ENCODE data around the gene ANK3.

Gene ANK3

GRCh38 chr10:60009710-60010383 is 379.8 kb downstream of the ANK3 start:
- TF ChIP-seq CTCF (IDR thresholded peaks at IDR 0.05): no peak

GRCh38 chr10:60009276-60009675 is 380.4 kb downstream of the ANK3 start:
- no peak for TF ChIP-seq CTCF (IDR thresholded peaks at IDR 0.05)

GRCh38 chr10:60008816-60009215 is 380.9 kb downstream of the ANK3 start:
- no peak; the same call in 1 of the 2 replicates for TF ChIP-seq CTCF (IDR thresholded peaks at IDR 0.05)

- no peak for TF ChIP-seq CTCF (IDR thresholded peaks at IDR 0.05)
Observed at GRCh38 chr10:60006062-60006461, 383.6 kb downstream of the ANK3 start.

DNA sequence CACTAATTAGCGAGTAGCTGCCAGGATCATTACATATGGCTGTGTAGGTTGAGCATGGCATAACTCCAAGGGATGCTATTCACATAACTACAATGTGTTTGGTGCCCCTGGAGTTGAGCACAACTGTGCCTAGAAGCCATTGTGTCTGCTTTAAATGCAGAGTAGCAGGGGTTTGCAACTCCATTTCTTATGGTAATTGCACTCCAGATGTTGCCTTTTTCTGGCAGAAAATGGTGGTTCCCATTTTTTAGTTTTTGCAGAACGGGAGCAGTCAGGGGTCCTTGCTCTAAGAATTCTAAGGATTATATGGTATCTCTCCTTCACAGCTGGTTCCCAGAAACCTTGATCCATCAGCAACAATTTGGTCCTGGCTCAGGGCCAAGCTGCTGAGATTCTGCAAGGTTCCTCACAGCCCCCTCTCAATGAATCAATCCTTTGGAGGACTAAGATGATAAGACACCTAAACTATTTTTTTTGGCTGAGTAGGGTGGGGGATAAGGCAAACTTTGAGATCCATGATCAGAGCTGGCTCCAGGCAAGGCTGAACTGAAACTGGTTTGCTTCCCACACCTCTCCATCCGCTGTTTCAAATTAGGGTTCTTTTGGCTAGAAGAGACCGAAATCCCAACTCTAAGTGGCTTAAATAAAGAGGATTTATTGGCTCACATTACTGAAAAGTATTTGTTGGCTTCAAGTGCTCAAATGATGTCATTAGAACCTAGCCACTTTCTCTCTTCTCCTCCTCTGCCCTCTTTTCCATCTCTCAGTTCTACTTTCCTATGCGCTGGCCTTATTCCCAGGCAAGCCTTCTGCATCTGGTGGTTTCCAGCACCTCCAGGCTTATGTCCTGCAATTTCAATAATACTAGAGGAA is 385.8 kb downstream of the ANK3 start:
- TF ChIP-seq CTCF (IDR thresholded peaks at IDR 0.05): no peak

GRCh38 chr10:60000747-60001146 is 388.9 kb downstream of the ANK3 start:
- no peak for TF ChIP-seq CTCF (IDR thresholded peaks at IDR 0.05)

DNA sequence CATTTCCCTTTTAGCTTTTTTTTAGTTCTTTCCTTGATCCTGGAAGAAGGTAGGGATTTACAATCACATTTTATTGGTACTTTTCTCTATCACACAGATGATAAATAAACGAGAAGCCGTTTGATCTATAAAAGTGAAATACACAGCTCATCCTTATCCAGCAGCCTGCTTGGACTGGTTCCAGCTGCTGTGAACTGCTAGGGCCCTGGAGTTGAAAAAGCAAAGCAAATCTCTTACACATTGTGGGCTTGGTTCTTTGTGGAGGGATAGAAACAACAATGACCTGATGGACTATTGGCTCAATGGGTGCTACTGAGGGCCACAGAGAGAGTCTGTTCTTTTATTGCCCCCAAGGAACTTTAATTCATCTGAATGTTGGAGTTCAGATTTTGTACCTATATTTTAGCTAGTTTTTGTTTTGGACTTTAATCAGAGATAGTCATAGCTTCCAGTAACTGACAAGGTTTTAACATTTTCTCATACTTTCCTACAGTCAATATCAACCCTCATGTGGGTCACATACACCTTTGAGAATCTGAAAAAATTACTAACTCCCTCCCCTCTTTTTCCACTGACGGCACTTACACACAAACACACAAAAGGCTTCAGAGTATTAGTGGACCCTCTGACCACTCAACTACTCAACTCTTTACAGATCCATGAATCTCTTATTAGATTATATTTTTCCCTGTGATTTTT is 391.7 kb downstream of the ANK3 start:
- no peak for TF ChIP-seq CTCF (IDR thresholded peaks at IDR 0.05)

All from LNCAP (cell line).